Bronchial epithelial cell (primary cell): Measurements from ENCODE around the gene VPS26C. TPM values are rescaled to one million over a fixed set of nuclear protein-coding genes. Genes with fewer than 3 reads are reported as not detected.

Source experiments
- DNase-seq: peaks from one replicate; pipeline ENCODE4 v3.0.0-alpha.2; 2010; ENCODE audit warnings: low read depth
- FAIRE-seq: peaks from 2 replicates; lab custom pipeline; 2011; peaks lifted over from hg19 to GRCh38; lab: Jason Lieb, UNC
- H3K27me3 ChIP-seq: 2 replicates; pipeline ENCODE4 v1.5.1; 2011; ENCODE audit warnings: low read length; ENCODE audit not compliant: control insufficient read depth, insufficient read depth
- H3K36me3 ChIP-seq: 2 replicates; pipeline ENCODE4 v1.5.1; 2011; ENCODE audit warnings: low read length; ENCODE audit not compliant: control insufficient read depth, insufficient read depth
- H3K4me3 ChIP-seq: 2 replicates; pipeline ENCODE4 v1.5.1; 2011; ENCODE audit warnings: mild to moderate bottlenecking, low read depth, low read length, control low read depth
- total RNA-seq: library from RNA; depleted of rRNA; stranded (reverse); fragments of >200 nt; gene quantifications from 2 replicates; pipeline ENCODE4 v1.2.1, GENCODE V29; 2014
- TF ChIP-seq, protein P1 (sequence below): IDR thresholded peaks from 2 replicates; pipeline ENCODE4 v1.5.1; 2011; ENCODE audit warnings: mild to moderate bottlenecking, moderate library complexity, low read length, control low read depth, inconsistent platforms; ENCODE audit not compliant: insufficient read depth, severe bottlenecking

The VPS26C gene
- total RNA-seq, 1 donor from 2014 or later: 50.5 TPM

DNA sequence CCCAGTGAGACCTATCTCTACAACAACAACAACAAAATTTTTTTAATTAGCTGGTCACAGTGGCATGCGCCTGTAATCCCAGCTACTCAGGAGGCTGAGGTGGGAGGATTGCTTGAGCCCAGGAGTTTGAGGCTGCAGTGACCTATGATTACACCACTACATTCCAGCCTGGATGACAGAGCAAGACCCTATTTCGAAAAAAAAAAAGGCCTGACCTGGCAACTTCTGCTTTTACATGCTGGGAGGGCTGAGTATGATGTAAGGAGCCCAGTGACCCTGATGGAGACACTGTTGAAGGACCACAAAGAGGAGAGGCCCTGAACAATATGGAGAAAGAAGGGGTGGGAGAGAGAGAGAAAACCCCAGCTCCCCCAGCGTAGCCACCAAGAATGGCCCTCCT, 9.2 kb upstream of the VPS26C start:
- TF ChIP-seq, protein P1, sequence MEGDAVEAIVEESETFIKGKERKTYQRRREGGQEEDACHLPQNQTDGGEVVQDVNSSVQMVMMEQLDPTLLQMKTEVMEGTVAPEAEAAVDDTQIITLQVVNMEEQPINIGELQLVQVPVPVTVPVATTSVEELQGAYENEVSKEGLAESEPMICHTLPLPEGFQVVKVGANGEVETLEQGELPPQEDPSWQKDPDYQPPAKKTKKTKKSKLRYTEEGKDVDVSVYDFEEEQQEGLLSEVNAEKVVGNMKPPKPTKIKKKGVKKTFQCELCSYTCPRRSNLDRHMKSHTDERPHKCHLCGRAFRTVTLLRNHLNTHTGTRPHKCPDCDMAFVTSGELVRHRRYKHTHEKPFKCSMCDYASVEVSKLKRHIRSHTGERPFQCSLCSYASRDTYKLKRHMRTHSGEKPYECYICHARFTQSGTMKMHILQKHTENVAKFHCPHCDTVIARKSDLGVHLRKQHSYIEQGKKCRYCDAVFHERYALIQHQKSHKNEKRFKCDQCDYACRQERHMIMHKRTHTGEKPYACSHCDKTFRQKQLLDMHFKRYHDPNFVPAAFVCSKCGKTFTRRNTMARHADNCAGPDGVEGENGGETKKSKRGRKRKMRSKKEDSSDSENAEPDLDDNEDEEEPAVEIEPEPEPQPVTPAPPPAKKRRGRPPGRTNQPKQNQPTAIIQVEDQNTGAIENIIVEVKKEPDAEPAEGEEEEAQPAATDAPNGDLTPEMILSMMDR: no peak
- Histone ChIP-seq H3K36me3 (no peaks in the 10 kb centered on the region), H3K27me3 (no peaks in the 10 kb centered on the region), H3K4me3 (no peak overlapping the region)
- FAIRE-seq: no peak
- DNase-seq: no peak

DNA sequence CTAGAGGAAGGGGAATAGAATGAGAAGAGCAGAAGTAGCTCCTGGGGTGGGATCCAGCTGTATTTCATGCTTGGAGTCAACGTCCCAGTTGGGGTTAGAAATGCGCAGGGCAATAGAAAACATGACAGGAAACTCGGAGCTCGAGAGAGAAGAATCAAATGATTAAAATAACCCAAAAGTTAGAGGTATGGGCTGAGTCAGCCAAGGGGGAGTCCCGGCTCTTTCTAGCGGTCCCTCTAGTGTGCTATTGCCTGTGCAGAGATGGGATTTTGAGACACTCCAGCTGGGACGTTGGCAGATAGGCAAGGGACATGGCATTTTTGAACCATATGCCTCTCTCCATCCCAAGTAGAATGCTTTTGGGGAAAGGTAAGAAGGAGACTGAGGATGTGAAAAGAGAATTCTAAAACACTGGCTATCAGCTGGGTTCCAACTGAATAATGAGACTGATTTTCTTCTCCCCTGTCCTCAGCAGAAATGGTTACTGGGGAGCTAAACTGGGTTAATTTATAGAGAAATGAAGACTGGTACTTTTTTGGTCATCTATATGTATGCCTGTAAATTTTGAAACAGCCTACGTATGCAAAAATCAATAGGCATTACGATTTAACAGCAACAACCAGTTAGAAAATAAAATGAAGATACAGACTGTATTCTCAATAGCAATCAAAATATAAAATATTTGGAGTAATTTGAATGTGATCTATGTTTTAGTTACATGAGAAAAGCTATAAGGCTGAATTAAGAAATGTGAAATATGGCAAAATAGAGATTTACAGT, 7.0 kb upstream of the VPS26C start:
- FAIRE-seq (no peak), DNase-seq (no peak)
- H3K4me3 ChIP-seq: no peak overlapping the region
- H3K36me3 ChIP-seq: no peaks in the 10 kb centered on the region
- no peaks in the 10 kb centered on the region for H3K27me3 ChIP-seq
- TF ChIP-seq, protein P1: no peak

DNA sequence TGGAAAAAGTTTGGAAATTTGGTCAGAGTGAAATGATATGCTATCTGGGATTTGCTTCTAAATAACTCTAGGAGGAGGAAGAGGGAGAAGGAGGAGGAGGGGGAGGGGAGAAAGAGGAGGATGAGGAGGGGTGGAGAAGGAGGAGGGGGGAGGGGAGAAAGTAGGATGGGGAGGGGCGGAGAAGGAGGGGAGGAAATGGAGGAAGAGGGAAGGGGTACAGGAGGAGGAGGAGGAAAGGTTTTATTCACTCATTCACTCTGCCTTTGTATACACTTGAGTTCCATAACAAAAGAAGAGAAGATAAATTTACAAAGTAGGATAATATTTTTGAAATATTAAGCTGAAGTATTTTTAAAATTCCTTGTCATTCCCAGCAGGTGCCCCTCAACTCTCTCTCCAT, 6.3 kb upstream of the VPS26C start:
- no peaks in the 10 kb centered on the region for H3K36me3 ChIP-seq
- TF ChIP-seq, protein P1: no peak
- DNase-seq: no peak
- H3K27me3 ChIP-seq: no peaks in the 10 kb centered on the region
- no peak overlapping the region for H3K4me3 ChIP-seq
- no peak for FAIRE-seq

DNA sequence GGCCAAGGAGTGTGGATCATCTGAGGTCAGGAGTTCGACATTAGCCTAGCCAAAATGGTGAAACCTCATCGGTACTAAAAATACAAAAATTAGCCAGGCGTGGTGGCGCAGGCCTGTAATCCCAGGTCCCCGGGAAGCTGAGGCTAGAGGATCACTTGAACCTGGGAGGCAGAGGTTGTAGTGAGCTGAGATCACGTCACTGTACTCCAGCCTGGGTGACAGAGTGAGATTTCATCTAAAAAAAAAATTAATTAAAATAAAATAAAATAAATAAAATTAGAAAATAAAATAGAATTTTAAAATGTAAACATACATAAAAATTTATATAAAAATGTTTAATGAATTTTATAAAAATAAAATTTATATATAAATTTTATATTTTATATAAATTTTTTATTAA, 5.8 kb upstream of the VPS26C start:
- DNase-seq (no peak), FAIRE-seq (no peak)
- TF ChIP-seq, protein P1: no peak
- no peaks in the 10 kb centered on the region for H3K36me3 ChIP-seq
- H3K4me3 ChIP-seq: no peak overlapping the region
- no peaks in the 10 kb centered on the region for H3K27me3 ChIP-seq

DNA sequence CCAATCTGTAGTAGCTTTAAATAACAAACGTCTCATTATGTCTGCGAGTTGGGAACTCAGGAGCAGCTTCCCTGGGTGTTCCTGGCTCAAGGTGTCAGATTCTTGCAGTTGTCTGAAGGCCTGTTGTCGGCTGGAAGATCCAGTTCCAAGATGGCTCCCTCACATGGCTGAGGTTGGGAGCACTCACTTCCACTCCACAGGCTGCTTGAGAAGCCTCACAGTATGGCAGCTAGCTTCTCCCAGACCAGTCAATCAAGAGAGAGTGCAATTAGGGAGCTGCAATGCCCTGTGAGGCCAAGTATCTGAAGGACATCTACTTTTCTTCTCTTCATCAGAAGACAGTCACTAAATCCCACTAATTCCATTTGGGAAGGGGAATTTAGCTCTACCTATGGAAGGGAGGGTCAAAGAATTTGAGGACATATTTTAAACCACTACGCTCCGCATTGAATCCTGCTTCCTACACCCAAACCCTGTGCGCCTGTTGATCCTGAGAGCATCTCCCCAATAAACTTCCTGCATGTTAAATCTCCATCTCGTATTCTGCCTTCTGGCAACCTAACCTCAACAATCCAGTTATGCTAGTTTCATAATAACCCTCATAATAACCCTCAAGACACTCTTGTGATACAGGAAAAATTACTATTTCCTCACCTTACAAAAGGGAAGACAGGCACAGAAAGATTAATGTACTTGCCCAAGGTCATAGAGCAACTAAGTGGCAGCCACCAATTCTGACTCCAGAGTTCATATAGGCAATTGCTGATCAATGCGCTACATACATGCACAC, 3.6 kb upstream of the VPS26C start:
- no peak for FAIRE-seq

More for the DNA sequence above, 3.6 kb upstream of the VPS26C start:
- DNase-seq: peak; percentile 50
- TF ChIP-seq, protein P1: no peak
- H3K4me3 ChIP-seq: no peak overlapping the region
- no peaks in the 10 kb centered on the region for H3K36me3 ChIP-seq
- no peaks in the 10 kb centered on the region for H3K27me3 ChIP-seq
